ENCODE measurements around the gene MAPK13.
"Not testable (repeated sequence)": the region's sequence is repeated elsewhere in the genome, so short reads cannot be mapped to it uniquely, and the experiment has no call there.

Gene MAPK13

GRCh38 chr6:36129941-36130666 lies at the start of gene MAPK13:
TSS of gene MAPK13 (plus strand) at chr6:36130513. CDS start at chr6:36130583, 70 bp downstream.
- peak; percentile 51 for DNase-seq

DNA sequence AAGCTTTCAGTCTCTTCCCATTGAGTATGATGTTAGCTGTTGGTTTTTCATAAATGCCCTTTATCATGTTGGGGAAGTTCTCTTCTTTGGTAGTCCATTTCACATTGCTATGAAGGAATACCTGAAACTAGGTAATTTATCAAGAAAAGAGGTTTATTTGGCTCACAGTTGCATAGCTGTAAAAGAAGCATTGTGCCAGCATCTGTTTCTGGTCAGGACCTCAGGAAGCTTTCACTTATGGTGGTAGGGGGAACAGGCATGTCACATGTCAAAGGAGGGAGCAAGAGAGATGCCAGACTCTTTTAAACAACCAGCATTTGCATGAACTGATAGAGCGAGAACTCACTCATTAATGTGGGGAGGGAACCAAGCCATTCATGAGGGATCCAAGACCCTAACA lies 48.0 kb upstream of the MAPK13 start:
- no peak for DNase-seq

- DNase-seq: no peak
These were observed 46.9 kb upstream of the MAPK13 start for GRCh38 chr6:36083446-36083845.

GRCh38 chr6:36088204-36088603 lies 42.1 kb upstream of the MAPK13 start:
- DNase-seq: not testable (repeated sequence)

GRCh38 chr6:36089048-36089447 lies 41.3 kb upstream of the MAPK13 start:
- DNase-seq: no peak

GRCh38 chr6:36094238-36094637 lies 36.1 kb upstream of the MAPK13 start:
- DNase-seq: no peak

- DNase-seq: peak; percentile 88
These were observed 35.4 kb upstream of the MAPK13 start for GRCh38 chr6:36094753-36095496.

- no peak for DNase-seq
These were observed 34.6 kb upstream of the MAPK13 start for GRCh38 chr6:36095497-36096391.

DNA sequence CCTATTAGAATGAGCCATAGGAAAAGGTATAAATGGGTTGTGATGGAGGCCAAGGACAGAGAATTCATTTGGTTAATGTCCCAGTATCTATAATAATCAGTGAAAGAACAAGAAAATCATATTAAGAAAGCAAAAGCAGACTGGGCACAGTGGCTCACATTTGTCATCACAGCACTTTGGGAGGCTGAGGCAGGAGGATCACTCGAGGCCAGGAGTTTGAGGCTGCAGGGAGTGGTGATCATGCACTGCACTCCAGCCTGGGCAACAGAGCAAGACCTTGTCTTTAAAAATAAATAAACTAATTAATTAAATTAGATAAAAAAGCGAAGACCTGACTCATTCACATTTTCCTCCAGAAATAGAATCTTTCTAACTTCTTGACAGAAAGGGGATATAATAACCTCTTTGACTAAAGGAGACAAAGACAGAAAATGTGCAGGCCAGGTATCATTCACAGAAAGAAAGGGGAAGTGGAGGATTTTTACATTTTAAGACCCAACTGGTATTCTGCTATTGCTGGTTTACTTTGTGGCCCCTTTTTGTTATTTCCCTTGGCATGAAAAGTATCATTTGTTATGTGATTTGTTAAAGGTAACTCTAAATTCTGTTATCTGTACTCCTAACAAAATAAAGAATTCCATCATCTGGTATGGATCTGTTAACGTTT lies 31.9 kb upstream of the MAPK13 start:
- DNase-seq: no peak

GRCh38 chr6:36098920-36099647 lies 31.2 kb upstream of the MAPK13 start:
- no peak for DNase-seq

DNA sequence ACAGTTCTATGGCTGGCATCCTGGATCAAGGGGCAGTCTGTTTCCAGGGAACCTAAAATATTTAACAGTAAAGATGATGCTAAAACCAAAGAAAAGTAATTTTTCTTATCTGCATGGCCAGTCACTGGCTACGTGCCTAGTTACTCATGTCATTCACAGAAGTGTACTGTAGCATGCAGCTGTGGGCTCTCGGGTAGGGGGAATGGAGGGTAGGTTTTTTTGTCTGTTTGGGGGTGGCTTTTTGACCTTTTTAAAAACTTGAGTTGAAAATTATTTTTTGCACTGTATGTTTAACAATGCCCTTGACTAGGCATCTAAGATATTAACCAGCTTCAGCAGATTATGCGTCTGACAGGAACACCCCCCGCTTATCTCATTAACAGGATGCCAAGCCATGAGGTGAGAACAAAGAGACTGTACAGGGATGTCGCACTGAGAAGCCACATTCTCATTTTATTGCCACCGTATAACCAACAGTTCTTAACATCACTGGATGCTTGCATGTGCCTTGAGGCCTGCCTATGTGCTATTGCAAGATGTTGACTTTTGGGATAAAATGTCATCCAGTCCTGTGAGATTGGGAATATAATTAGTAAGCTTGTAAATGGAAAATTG lies 30.3 kb upstream of the MAPK13 start:
- no peak for DNase-seq

GRCh38 chr6:36101691-36102090 lies 28.6 kb upstream of the MAPK13 start:
- no peak for DNase-seq

GRCh38 chr6:36102853-36103252 lies 27.5 kb upstream of the MAPK13 start:
- DNase-seq: no peak

- DNase-seq: no peak
These were observed 25.5 kb upstream of the MAPK13 start for GRCh38 chr6:36104836-36105235.

DNA sequence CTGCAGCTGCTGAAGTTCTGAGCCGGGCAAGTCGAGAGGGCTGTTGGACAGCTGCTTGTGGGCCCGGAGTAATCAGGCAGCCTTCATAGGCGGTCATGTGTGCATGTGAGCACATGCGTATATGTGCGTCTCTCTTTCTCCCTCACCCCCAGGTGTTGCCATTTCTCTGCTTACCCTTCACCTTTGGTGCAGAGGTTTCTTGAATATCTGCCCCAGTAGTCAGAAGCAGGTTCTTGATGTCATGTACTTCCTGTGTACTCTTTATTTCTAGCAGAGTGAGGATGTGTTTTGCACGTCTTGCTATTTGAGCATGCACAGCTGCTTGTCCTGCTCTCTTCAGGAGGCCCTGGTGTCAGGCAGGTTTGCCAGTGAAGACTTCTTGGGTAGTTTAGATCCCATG lies 21.2 kb upstream of the MAPK13 start:
- DNase-seq: no peak

GRCh38 chr6:36110050-36110449 lies 20.3 kb upstream of the MAPK13 start:
- DNase-seq: no peak

DNA sequence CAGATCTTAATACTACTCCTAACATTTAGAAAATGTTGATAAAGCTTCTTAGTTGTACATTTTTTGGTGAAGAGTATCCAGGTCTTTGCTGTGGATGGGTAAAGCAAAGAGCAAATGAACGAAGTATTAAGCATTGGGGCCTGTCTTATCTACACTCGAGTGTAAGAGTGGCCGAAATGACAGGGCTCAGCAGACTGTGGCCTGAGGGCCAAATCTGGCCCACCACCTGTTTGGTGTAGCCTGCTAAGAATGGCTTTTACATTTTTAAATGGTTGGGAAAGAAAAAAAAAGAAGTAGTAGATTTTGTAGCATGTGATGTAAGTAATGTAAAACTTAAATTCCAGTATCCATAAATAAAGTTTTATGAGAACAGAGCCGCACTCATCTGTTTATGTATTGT lies 19.4 kb upstream of the MAPK13 start:
- no peak for DNase-seq

DNA sequence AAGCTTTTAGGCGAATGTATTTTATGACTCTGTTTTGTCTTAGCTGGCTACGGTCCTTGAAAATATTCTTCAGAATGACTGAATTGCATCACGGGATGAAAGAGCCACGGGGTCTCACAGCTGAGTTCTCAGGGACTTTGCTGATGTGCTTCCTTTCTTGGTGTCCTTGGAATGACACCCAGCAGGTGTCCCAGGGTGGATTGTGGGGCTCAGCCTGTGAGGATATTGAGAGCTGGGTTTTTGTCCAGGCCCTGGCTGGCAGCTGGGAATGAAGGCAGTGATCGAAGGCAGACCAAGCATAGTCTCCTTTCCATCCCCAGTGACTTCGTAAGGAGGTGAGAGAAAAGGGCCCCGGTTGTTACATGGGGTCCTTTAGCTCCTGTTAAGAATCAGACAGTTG lies 18.8 kb upstream of the MAPK13 start:
- no peak for DNase-seq

DNA sequence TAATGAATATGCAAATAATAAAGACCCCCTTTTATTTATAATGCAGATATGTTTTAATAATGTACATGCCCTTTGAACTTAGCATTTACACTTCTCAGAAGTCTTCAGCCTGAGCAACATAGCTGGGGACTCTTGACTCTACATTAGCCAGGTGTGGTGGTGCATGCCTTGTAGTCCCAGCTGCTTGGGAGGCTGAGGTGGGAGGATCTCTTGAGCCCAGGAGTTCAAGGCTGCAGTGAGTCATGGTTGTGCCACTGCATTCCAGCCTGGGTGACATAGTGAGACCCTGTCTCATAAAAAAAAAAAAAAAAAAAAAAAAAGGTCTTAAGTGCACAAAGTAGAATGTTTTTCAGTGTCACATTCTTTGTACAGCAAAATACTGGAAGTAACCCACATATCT lies 17.3 kb upstream of the MAPK13 start:
- no peak for DNase-seq

DNA sequence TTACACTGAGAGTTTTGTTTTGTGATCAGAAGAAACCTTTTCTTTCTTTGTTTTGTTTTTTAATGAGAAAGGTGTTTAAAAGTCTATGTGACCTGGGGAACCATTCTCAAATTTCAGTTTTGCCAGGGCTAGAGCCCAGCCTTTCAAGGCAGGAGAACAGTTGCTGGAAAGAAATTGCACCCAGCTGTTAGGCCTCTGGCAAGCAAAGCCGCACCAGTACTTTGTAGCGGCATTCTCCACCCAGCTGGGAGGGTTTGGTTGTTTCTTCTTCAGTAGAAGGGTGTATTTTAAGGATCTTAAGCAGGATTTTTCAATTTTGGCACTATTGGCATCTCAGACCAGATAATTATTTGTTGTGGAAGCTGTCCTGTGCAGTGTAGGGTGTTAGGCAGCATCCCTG lies 16.6 kb upstream of the MAPK13 start:
- DNase-seq: no peak

DNA sequence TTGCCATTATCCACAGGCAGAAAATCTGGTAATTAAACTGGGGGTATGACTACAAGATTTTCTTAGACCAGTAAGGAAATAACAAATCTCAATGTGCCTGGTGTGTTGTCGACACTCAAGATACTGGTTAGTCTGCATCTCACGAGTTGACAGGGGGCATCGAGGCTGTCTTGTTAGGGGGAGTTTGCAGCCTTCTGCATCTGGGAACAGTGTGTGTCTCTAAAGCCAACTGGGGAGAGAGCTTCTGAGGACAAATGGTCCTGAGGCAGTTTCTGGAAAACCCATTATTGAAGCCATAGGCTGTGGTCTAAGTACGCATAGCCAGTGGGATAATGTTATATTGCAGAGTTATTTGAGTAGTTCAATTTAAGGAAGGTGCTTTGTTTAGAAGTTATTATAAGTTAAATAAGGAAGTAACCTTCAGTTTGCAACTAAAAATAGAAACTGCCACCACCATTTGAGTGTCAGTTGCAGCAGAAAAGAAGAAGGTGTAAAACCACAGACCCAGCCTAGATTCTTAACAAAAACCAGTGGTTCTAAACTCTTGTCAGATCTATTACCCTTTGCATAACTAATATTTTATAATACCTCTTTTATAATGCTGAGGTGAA lies 15.4 kb upstream of the MAPK13 start:
- DNase-seq: no peak
